DND-41 (cell line): ENCODE results near the gene NUAK2.

Experiments used
- CTCF ChIP-seq: IDR thresholded peaks from 2 replicates; pipeline ENCODE4 v1.5.1; 2012; ENCODE audit warnings: borderline replicate concordance, low read length, moderate library complexity, mild to moderate bottlenecking; ENCODE audit not compliant: poor library complexity, severe bottlenecking; ENCODE audit errors: extremely low read depth
- EZH2 ChIP-seq: IDR thresholded peaks from 3 replicates; pipeline ENCODE4 v1.6.1; 2012; ENCODE audit warnings: borderline replicate concordance, low read depth, mild to moderate bottlenecking, moderate library complexity, low read length, inconsistent platforms; ENCODE audit not compliant: severe bottlenecking

- no peak for TF ChIP-seq CTCF
- TF ChIP-seq EZH2, result no peak
Measured at GRCh38 chr1:205359771-205360565, 38.4 kb upstream of the NUAK2 start.
